GM12865 (cell line): Measurements from ENCODE around the gene C1orf226.

ENCODE experiments used
- DNase-seq: peaks from one replicate; pipeline ENCODE4 v3.0.0; 2010; ENCODE audit warnings: low read depth
- H3K4me3 ChIP-seq: 2 replicates; pipeline ENCODE4 v1.5.1; 2011; ENCODE audit warnings: mild to moderate bottlenecking, low read depth, low read length, control low read depth
- TF ChIP-seq, protein P1 (sequence below): IDR thresholded peaks from 2 replicates; pipeline ENCODE4 v1.5.1; 2011; ENCODE audit warnings: low read length, control low read depth, low read depth, inconsistent platforms; ENCODE audit not compliant: insufficient read depth; ENCODE audit errors: missing control alignments

The C1orf226 gene

DNA sequence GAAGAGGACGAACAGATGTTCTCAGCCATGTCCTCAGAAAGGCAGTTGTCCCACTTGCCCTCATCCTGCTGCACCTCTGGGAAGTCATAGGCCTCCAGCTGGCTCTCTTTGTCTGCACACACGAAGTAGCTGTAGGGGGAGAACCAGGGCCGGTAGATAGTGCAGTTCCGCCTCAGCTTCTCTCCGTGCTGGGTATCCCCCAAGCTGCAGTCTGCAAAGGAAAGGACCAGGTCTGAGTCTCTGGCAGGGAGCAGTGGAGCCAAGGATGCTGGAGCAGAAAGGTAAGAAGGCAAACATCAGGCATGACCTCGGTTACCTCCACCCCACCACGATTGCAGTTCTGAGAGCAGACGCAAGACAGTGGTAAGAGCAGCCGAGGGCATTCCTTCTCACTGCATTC lies 7.1 kb upstream of the C1orf226 start:
- no peak overlapping the region for H3K4me3 ChIP-seq
- DNase-seq = no peak
- TF ChIP-seq, protein P1, sequence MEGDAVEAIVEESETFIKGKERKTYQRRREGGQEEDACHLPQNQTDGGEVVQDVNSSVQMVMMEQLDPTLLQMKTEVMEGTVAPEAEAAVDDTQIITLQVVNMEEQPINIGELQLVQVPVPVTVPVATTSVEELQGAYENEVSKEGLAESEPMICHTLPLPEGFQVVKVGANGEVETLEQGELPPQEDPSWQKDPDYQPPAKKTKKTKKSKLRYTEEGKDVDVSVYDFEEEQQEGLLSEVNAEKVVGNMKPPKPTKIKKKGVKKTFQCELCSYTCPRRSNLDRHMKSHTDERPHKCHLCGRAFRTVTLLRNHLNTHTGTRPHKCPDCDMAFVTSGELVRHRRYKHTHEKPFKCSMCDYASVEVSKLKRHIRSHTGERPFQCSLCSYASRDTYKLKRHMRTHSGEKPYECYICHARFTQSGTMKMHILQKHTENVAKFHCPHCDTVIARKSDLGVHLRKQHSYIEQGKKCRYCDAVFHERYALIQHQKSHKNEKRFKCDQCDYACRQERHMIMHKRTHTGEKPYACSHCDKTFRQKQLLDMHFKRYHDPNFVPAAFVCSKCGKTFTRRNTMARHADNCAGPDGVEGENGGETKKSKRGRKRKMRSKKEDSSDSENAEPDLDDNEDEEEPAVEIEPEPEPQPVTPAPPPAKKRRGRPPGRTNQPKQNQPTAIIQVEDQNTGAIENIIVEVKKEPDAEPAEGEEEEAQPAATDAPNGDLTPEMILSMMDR = no peak

DNA sequence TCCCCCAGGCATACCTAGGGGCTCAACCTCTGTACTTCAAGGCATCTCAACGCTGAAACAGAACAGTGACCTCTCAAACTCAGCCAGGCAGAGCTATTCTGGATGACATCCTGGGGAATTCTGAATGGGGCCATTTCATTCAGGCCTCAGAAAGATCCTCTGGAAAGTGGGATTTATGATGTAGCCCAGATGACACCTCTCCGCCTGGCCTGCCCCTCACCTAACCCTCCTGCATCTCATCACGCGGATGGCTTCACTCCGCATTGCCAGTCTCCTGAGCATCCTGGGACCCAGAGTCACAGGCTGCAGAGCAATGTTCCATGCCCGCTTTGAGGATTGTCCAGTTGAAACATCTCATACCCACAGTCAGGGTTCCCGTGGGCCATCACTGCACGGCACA lies 6.1 kb upstream of the C1orf226 start:
- TF ChIP-seq, protein P1 = no peak
- H3K4me3 ChIP-seq = no peak overlapping the region
- DNase-seq = no peak

DNA sequence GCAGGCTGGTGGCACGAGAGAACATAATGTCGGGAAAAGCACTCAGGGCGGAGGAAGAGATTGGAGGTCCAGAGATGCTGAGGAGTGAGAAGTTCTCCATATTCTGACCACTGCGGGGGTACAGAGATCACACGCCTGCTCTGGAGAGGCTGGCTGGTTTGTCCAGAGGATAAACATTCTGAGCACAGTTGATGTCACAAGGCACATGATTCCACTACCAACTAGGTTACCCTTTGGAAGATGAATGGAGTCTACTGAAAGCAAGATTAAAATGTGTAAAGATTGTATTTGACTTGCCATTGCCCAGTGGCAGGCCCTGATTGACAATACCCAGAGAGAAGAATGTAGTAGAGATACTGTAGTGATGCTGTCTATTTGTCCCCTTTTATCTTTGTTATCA lies 4.8 kb upstream of the C1orf226 start, which contains the start of gene SPATA46:
TSS of gene SPATA46 (minus strand) at position 164 of the 400 bp plus-strand sequence. CDS start at position 100, 64 bp downstream.
- no peak for DNase-seq
- H3K4me3 ChIP-seq = no peak within 1 kb of the TSS
- TF ChIP-seq, protein P1 = no peak

DNA sequence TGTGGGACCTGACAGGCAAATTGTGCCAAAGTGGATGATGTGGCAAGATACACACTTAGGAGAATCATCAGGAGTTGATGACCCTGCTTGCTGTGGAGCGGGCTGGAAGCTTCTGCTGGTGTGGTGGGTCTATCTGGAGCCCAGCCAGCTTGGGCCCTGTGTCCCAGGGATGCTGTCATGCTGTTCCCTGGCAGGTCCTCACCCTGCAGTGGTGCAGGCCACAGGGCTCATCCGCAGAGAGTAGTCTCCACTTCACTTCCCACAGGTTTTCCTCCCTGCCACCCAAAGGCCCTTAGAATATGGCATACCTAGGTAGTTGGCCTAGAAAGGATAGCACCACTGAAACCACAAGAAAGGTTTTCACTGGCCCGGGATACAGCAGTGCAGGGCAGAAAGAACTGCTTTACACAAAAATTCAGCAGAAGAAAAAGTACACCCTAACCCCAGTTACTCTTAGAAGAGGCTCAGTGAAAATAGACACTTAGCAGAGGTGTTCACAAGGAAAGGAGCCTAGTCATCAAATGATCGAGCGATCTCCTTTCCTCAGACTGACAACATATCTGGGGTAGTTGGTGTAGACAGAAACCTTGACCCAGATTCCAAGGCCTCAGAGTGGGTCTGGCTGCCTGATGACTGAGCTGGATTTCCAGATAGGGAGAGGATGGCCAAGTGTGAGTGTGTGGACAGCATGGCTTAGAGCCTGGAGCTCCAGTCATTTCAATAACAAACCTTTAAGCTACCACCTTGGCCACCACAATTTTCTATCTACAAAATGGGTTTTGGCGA lies 1.3 kb upstream of the C1orf226 start:
- no peak for DNase-seq

DNA sequence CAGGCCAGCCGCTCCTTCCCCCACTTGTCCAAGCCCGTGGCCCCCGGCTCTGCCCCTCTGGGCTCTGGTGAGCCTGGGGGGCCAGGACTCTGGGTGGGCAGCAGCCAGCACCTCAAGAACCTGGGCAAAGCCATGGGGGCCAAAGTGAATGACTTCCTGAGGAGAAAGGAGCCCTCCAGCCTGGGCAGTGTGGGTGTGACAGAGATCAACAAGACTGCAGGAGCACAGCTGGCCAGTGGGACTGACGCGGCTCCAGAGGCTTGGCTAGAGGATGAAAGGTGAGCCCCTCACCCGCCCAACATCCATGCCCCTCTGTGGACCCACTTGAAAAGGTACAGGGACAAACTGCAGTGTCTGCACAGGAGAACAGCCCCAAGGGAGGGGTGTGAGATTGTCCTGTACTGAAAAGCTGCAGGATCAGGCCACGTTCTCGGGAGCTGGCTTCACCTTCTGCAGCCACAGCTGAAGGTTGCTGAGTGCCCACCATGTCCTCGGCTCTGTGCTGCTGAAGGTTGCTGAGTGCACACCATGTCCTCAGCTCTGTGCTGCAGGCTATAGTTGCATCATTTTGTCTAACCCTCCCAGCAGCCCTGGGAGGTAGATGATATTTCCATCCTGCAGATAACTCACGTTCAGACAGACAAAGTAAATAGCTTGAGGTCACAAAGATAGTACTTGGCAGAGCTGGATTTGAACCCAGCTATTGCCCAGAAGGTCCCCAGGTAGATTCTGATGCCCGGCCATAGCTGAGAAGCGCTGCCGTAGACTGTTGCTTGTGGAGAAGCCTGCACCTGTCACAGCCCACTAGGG lies 618 bp downstream of the C1orf226 start:
- DNase-seq = no peak
- TF ChIP-seq, protein P1 = no peak
- no peak overlapping the region for H3K4me3 ChIP-seq

More for the DNA sequence above, 1.3 kb upstream of the C1orf226 start:
- H3K4me3 ChIP-seq = no peak overlapping the region
- TF ChIP-seq, protein P1 = no peak

DNA sequence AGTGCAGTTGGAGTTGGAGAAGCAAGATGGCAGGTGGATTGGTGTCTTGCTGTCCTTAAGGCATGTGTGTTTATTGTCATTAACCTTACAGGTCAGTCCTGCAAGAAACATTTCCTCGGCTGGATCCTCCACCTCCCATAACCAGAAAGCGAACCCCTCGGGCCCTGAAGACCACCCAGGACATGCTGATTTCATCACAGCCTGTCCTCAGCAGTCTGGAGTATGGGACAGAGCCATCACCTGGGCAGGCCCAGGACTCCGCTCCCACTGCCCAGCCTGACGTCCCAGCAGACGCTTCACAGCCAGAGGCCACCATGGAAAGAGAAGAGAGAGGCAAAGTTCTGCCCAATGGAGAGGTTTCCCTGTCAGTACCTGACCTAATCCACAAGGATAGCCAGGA lies 1.6 kb downstream of the C1orf226 start:
- DNase-seq = no peak

More for the DNA sequence above, 1.6 kb downstream of the C1orf226 start:
- H3K4me3 ChIP-seq = no peak overlapping the region
- TF ChIP-seq, protein P1 = no peak
